IMR-90 (cell line): ENCODE results near the gene APAF1. TPM values are rescaled to one million over a fixed set of nuclear protein-coding genes. Genes with fewer than 3 reads are reported as not detected.

ENCODE experiments used
- ATAC-seq: fragments of 200-7000 bp; cut with Tn5 transposase; 2 replicates; pipeline ENCODE4 v1.9.1; 2020; ENCODE audit warnings: low read depth, mild to moderate bottlenecking, moderate library complexity
- BruUV-seq: library from RNA; stranded (reverse); fragments of 400-500 nt; replicated peaks from 2 replicates; lab custom pipeline; 2021; lab: Mats Ljungman, UMichigan
- CTCF ChIA-PET: fragments of 300-600 bp; formaldehyde crosslinking; extraction: SDS; loops from one replicate; lab custom pipeline; 2021; ENCODE audit warnings: antibody characterized with exemption; lab: Yijun Ruan, JAX
- POLR2A ChIA-PET: fragments of 300-600 bp; sonication (Branson Sonifier 250); formaldehyde crosslinking; loops from one replicate; lab custom pipeline; 2022; ENCODE audit warnings: antibody characterized with exemption; ENCODE audit not compliant: unreplicated experiment; lab: Charles Lee
- DNase-seq: peaks from one replicate; pipeline ENCODE4 v3.0.0; 2013
- H2AFZ ChIP-seq: replicated peaks from 2 replicates; pipeline ENCODE3; 2013; ENCODE audit warnings: low read length, mild to moderate bottlenecking; ENCODE audit not compliant: poor library complexity
- H2AK5ac ChIP-seq: 2 replicates; pipeline ENCODE4 v1.6.1; 2013; ENCODE audit warnings: low read depth, low read length, inconsistent platforms
- H2AK9ac ChIP-seq: replicated peaks from 2 replicates; pipeline ENCODE3; 2013; ENCODE audit warnings: mild to moderate bottlenecking, low read depth, low read length, moderate library complexity; ENCODE audit not compliant: poor library complexity
- H2BK120ac ChIP-seq: 2 replicates; pipeline ENCODE4 v1.6.1; 2013; ENCODE audit warnings: low read depth, low read length, inconsistent platforms
- H2BK15ac ChIP-seq: 3 replicates; pipeline ENCODE4 v1.6.1; 2013; ENCODE audit warnings: low read depth, low read length, inconsistent platforms
- H2BK20ac ChIP-seq: 2 replicates; pipeline ENCODE4 v1.6.1; 2013; ENCODE audit warnings: low read depth, mild to moderate bottlenecking, inconsistent platforms, low read length, moderate library complexity
- H2BK5ac ChIP-seq: 2 replicates; pipeline ENCODE4 v1.6.1; 2013; ENCODE audit warnings: mild to moderate bottlenecking, low read depth, low read length, inconsistent platforms; ENCODE audit not compliant: poor library complexity, severe bottlenecking
- H3K14ac ChIP-seq: replicated peaks from 2 replicates; pipeline ENCODE4 v1.6.1; 2013; ENCODE audit warnings: low read depth, low read length, inconsistent platforms
- H3K18ac ChIP-seq: 2 replicates; pipeline ENCODE4 v1.6.1; 2013; ENCODE audit warnings: low read depth, low read length, control low read depth
- H3K23ac ChIP-seq: 2 replicates; pipeline ENCODE4 v1.6.1; 2013; ENCODE audit warnings: low read depth, low read length, inconsistent platforms
- H3K27ac ChIP-seq: 2 replicates; pipeline ENCODE4 v1.5.1; 2013; ENCODE audit warnings: mild to moderate bottlenecking, control low read depth, low read length; ENCODE audit not compliant: insufficient read depth
- H3K27me3 ChIP-seq: 2 replicates; pipeline ENCODE4 v1.6.1; 2013; ENCODE audit warnings: low read length; ENCODE audit not compliant: control insufficient read depth, insufficient read depth
- H3K36me3 ChIP-seq: 2 replicates; pipeline ENCODE4 v1.6.1; 2013; ENCODE audit warnings: low read length, mixed read lengths; ENCODE audit not compliant: control insufficient read depth, insufficient read depth
- H3K4ac ChIP-seq: 2 replicates; pipeline ENCODE4 v1.6.1; 2013; ENCODE audit warnings: low read depth, low read length, inconsistent platforms
- H3K4me1 ChIP-seq: 2 replicates; pipeline ENCODE4 v1.6.1; 2013; ENCODE audit warnings: low read length, mixed read lengths; ENCODE audit not compliant: control insufficient read depth, insufficient read depth
- H3K4me2 ChIP-seq: 2 replicates; pipeline ENCODE4 v1.6.1; 2013; ENCODE audit warnings: low read depth, mild to moderate bottlenecking, control low read depth, low read length, moderate library complexity
- H3K4me3 ChIP-seq: 2 replicates; pipeline ENCODE4 v1.5.1; 2013; ENCODE audit warnings: low read depth, mild to moderate bottlenecking, control low read depth, low read length, moderate library complexity; ENCODE audit not compliant: insufficient read depth
- H3K56ac ChIP-seq: 2 replicates; pipeline ENCODE4 v1.6.1; 2013; ENCODE audit warnings: low read length, inconsistent platforms; ENCODE audit not compliant: insufficient read depth; ENCODE audit errors: extremely low read depth
- H3K79me1 ChIP-seq, 2 experiments: 2 replicates each; pipeline ENCODE4 v1.6.1; 2013; ENCODE audit warnings: low read length in 2 of 2, inconsistent platforms in 1 of 2, low read depth in 1 of 2
- H3K9ac ChIP-seq: 2 replicates; pipeline ENCODE4 v1.6.1; 2013; ENCODE audit warnings: low read depth, low read length, control low read depth
- H3K9me1 ChIP-seq: 2 replicates; pipeline ENCODE4 v1.6.1; 2013; ENCODE audit warnings: low read length, inconsistent platforms; ENCODE audit not compliant: insufficient read depth
- H3K9me3 ChIP-seq: 2 replicates; pipeline ENCODE4 v1.6.1; 2013; ENCODE audit warnings: low read length; ENCODE audit not compliant: control insufficient read depth, insufficient read depth
- H4K20me1 ChIP-seq: 2 replicates; pipeline ENCODE4 v1.6.1; 2013; ENCODE audit warnings: low read length, inconsistent platforms; ENCODE audit not compliant: insufficient read depth
- H4K5ac ChIP-seq: 2 replicates; pipeline ENCODE4 v1.6.1; 2013; ENCODE audit warnings: mild to moderate bottlenecking, low read depth, low read length, control low read depth
- H4K8ac ChIP-seq, 2 experiments: 2 replicates each; pipeline ENCODE4 v1.6.1; 2013; ENCODE audit warnings: low read depth in 2 of 2, low read length in 2 of 2, control low read depth in 1 of 2, inconsistent platforms in 1 of 2
- H4K91ac ChIP-seq: 2 replicates; pipeline ENCODE4 v1.6.1; 2013; ENCODE audit warnings: low read depth, low read length, inconsistent platforms; ENCODE audit not compliant: insufficient read depth
- MAFK ChIP-seq: IDR thresholded peaks from 2 replicates; pipeline ENCODE4 v1.6.1; 2012; ENCODE audit warnings: low read depth, low read length, improper control_type of control experiment
- MAZ ChIP-seq: IDR thresholded peaks from 2 replicates; pipeline ENCODE4 v1.6.1; 2012; ENCODE audit warnings: low read depth, mild to moderate bottlenecking, low read length, improper control_type of control experiment, moderate library complexity, borderline replicate concordance
- SMC3 ChIP-seq: fragments of 150-350 bp; IDR thresholded peaks from 2 replicates; pipeline ENCODE4 v1.6.1; 2016; ENCODE audit warnings: low read depth, mild to moderate bottlenecking, antibody characterized with exemption, low read length, moderate library complexity
- whole genome bisulfite sequencing, 2 experiments: methylation state at CpG; one replicate each; pipeline versions ENCODE4 v1.1.5 to v1.1.7; 2013; ENCODE audit warnings: missing lambda C conversion rate in 2 of 2; ENCODE audit not compliant: insufficient read length in 1 of 2; ENCODE audit errors: extremely low coverage in 2 of 2; 5-methylcytosine and 5-hydroxymethylcytosine counted together
- dilution Hi-C: fragments of 300-500 bp; cut with HindIII; formaldehyde crosslinking; loops from one replicate; pipeline ENCODE4 v1.14.3; 2018; ENCODE audit warnings: low sequenced_read_pairs; ENCODE audit not compliant: unreplicated experiment
- in situ Hi-C: fragments of 300-500 bp; cut with MboI; formaldehyde crosslinking; loops from 3 replicates; pipeline ENCODE4 v1.14.3; 2019; ENCODE audit warnings: low sequenced_read_pairs, inconsistent platforms, mixed read lengths
- intact Hi-C: fragments of 100-400 bp; cut with micrococcal nuclease; formaldehyde crosslinking; loops from 2 replicates; pipeline ENCODE4 v1.10.0; 2022
- polyA plus RNA-seq, 3 experiments: library from polyadenylated mRNA; depleted of rRNA; stranded (reverse); fragments of >200 nt; gene quantifications; 2 replicates each; pipeline ENCODE4 v1.2.3, GENCODE V29; 2012; ENCODE audit warnings: low replicate concordance in 1 of 3
- total RNA-seq: library from RNA; depleted of rRNA; stranded (reverse); fragments of >200 nt; gene quantifications from 2 replicates; pipeline ENCODE4 v1.2.3, GENCODE V29; 2012
- TF ChIP-seq, protein P1 (sequence below): fragments of 150-350 bp; IDR thresholded peaks from 2 replicates; pipeline ENCODE4 v1.6.1; 2016; ENCODE audit warnings: low read depth, mild to moderate bottlenecking, low read length, moderate library complexity, borderline replicate concordance

Gene APAF1
- total and polyA plus RNA-seq, 2 of the 4 experiments (the other 2 are of a cell fraction), result 10.9 to 32.8 TPM

DNA sequence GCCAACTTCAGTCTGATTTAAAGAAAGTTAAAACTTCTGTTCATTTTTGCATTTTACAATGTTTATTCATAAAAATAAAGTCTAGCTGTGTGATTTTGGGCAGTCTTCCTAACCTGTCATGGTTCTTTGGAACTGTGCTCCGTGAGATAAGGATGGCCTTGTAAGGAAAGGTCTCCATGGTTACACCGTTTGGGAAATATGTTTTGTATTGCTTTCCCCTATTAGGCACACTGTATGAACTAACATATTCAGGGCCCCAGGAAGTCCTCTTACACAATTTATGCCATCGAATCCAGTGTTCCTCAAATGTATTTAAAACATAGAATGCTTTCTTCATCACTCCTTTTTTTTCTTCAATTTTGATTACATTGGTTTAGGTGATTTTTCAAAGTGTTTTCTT lies 54.5 kb downstream of the APAF1 start:
- H2BK120ac ChIP-seq, result no peak overlapping the region
- CTCF ChIA-PET, result interaction anchor here (0.6 to 1.0 kb wide), 6 partner anchors 11 to 299 kb away, joined by 3 to 5 read pairs (median 3); no protein-coding TSS in a partner anchor
- H4K8ac ChIP-seq, result no peak overlapping the region
- DNase-seq, result peak; percentile 7
- POLR2A ChIA-PET, result no interaction called here
- H2BK15ac ChIP-seq, result no peak overlapping the region
- H3K4me3 ChIP-seq, result no peak overlapping the region
- no peak overlapping the region for H3K9ac ChIP-seq
- H3K79me1 ChIP-seq, result peaks cover 10 to 22% of the 10 kb centered on the region in 2 experiments; a peak in 3 of 4 replicates
- no peak overlapping the region for H4K91ac ChIP-seq
- H3K14ac ChIP-seq, result no peak overlapping the region
- H2AK5ac ChIP-seq, result no peak overlapping the region
- H3K27me3 ChIP-seq, result no peaks in the 10 kb centered on the region
- no peak overlapping the region for H3K56ac ChIP-seq
- H3K4me1 ChIP-seq, result peaks cover 2% of the 10 kb centered on the region; the same call in 1 of the 2 replicates
- H2AFZ ChIP-seq, result no peak overlapping the region
- H4K20me1 ChIP-seq, result no peaks in the 10 kb centered on the region
- TF ChIP-seq MAFK (no peak), SMC3 (no peak), MAZ (no peak)
- TF ChIP-seq, protein P1, sequence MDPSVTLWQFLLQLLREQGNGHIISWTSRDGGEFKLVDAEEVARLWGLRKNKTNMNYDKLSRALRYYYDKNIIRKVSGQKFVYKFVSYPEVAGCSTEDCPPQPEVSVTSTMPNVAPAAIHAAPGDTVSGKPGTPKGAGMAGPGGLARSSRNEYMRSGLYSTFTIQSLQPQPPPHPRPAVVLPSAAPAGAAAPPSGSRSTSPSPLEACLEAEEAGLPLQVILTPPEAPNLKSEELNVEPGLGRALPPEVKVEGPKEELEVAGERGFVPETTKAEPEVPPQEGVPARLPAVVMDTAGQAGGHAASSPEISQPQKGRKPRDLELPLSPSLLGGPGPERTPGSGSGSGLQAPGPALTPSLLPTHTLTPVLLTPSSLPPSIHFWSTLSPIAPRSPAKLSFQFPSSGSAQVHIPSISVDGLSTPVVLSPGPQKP, result no peak
- no peak overlapping the region for H3K27ac ChIP-seq
- H3K36me3 ChIP-seq, result peaks cover 6% of the 10 kb centered on the region
- H3K4ac ChIP-seq, result no peak overlapping the region
- no peak overlapping the region for H2BK5ac ChIP-seq
- in situ Hi-C loops (no loop called here), intact Hi-C loops (loop anchor here (1.0 kb wide), 1 partner anchor 299 kb away; no protein-coding TSS in a partner anchor), dilution Hi-C loops (no loop called here)
- no peak overlapping the region for H2BK20ac ChIP-seq
- H3K9me1 ChIP-seq, result no peaks in the 10 kb centered on the region
- no peaks in the 10 kb centered on the region for H3K9me3 ChIP-seq
- H2AK9ac ChIP-seq, result no peak overlapping the region
- no TSS peak for BruUV-seq
- no peak for ATAC-seq
- H3K18ac ChIP-seq, result no peak overlapping the region
- H3K23ac ChIP-seq, result no peak overlapping the region
- no peak overlapping the region for H4K5ac ChIP-seq
- H3K4me2 ChIP-seq, result no peak overlapping the region
- no CpG with 5 or more reads among the region's 3 CpGs for WGBS, 2 experiments
